WERI-Rb-1 (cell line): ENCODE measurements around the gene AK9.

Source experiments
- DNase-seq: peaks from one replicate; pipeline ENCODE4 v3.0.0-alpha.2; 2020
- H3K27ac ChIP-seq: fragments of 250-450 bp; sonication (Bioruptor Pico); 2 replicates; pipeline ENCODE4 v1.5.1; 2020; ENCODE audit warnings: mild to moderate bottlenecking, moderate library complexity
- H3K27me3 ChIP-seq: fragments of 250-450 bp; sonication (Bioruptor Pico); 2 replicates; pipeline ENCODE4 v1.5.1; 2021; ENCODE audit warnings: mild to moderate bottlenecking, low read depth, moderate library complexity; ENCODE audit not compliant: insufficient read depth, severe bottlenecking
- H3K36me3 ChIP-seq: fragments of 250-450 bp; sonication (Bioruptor Pico); 2 replicates; pipeline ENCODE4 v1.5.1; 2020; ENCODE audit warnings: mild to moderate bottlenecking, moderate library complexity
- H3K4me3 ChIP-seq: 2 replicates; pipeline ENCODE4 v1.5.1; 2011; ENCODE audit warnings: low read depth, mild to moderate bottlenecking, control low read depth, low read length
- H3K9me3 ChIP-seq: fragments of 250-450 bp; sonication (Bioruptor Pico); 2 replicates; pipeline ENCODE4 v1.5.1; 2021; ENCODE audit warnings: mild to moderate bottlenecking, moderate library complexity; ENCODE audit not compliant: severe bottlenecking
- TF ChIP-seq, protein P1 (sequence below): IDR thresholded peaks from 2 replicates; pipeline ENCODE4 v1.5.1; 2011; ENCODE audit warnings: low read depth, mild to moderate bottlenecking, control low read depth, inconsistent platforms, low read length

The AK9 gene

DNA sequence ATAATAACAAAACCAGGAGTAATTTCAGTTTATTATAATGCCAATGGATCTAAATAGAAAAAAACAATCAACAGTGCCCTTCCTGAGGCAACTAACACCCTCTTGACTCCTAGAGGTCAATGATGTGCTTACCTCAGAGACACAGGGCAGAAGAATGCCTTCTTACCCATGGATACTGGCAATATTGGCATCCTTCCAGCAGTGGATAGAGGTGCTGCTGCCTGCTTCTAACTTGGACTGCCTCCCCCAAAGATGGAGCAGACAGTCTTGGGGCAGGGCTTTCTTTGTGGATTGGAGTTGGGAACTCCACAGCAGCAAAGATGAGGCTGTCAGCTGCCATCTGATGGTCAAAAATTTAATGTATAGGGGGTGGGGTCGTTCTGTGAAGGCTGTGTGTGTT lies 78.7 kb downstream of the AK9 start:
- no peak for DNase-seq
- Histone ChIP-seq H3K27me3 (no peaks in the 10 kb centered on the region), H3K36me3 (no peaks in the 10 kb centered on the region), H3K4me3 (no peak overlapping the region), H3K9me3 (no peaks in the 10 kb centered on the region), H3K27ac (no peak overlapping the region)
- TF ChIP-seq, protein P1, sequence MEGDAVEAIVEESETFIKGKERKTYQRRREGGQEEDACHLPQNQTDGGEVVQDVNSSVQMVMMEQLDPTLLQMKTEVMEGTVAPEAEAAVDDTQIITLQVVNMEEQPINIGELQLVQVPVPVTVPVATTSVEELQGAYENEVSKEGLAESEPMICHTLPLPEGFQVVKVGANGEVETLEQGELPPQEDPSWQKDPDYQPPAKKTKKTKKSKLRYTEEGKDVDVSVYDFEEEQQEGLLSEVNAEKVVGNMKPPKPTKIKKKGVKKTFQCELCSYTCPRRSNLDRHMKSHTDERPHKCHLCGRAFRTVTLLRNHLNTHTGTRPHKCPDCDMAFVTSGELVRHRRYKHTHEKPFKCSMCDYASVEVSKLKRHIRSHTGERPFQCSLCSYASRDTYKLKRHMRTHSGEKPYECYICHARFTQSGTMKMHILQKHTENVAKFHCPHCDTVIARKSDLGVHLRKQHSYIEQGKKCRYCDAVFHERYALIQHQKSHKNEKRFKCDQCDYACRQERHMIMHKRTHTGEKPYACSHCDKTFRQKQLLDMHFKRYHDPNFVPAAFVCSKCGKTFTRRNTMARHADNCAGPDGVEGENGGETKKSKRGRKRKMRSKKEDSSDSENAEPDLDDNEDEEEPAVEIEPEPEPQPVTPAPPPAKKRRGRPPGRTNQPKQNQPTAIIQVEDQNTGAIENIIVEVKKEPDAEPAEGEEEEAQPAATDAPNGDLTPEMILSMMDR, result no peak

DNA sequence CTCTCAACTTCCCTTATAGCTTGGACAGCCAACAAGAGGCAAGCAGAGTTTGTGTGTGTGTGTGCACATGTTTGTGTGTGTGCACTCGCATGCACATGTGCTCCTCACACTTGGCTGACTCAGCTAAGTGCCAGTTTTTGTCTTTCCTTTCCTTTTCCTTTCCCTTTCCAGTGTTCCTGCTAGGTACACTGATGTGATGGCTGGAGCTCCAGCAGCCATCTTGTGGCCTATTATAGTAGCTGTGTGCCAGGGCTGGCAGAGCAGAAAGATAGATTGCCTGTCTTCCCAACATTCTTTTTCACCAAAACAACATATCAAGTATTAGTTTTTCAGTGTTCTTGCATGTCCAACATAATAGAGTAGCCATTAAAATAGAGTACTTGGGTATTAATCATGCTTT lies 79.5 kb downstream of the AK9 start:
- Histone ChIP-seq H3K27ac (no peak overlapping the region), H3K36me3 (no peaks in the 10 kb centered on the region), H3K9me3 (no peaks in the 10 kb centered on the region), H3K4me3 (no peak overlapping the region), H3K27me3 (no peaks in the 10 kb centered on the region)
- TF ChIP-seq, protein P1, result no peak
- no peak for DNase-seq

DNA sequence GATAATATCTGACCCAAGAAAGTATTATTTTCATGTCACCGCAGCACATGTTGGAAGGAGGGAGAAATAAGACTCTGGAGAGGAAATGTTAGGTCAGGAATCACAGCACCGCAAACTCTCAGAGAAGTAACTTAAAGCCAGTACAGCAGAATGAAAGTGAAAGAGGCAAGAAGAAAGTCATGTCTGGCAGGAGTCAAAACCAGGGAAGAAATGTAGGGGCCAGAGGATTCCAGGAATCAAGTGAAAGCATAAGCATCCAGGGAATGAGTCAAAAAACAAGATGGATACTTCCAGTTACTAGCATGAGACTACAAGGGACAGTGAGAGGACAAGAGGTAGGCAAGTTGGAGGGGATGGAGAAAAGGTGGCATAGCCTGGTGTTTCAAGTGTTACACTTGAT lies 80.4 kb downstream of the AK9 start:
- no peak for DNase-seq
- H3K9me3 ChIP-seq, result no peaks in the 10 kb centered on the region
- TF ChIP-seq, protein P1, result no peak
- no peak overlapping the region for H3K27ac ChIP-seq
- H3K36me3 ChIP-seq, result no peaks in the 10 kb centered on the region
- no peak overlapping the region for H3K4me3 ChIP-seq
- H3K27me3 ChIP-seq, result no peaks in the 10 kb centered on the region

DNA sequence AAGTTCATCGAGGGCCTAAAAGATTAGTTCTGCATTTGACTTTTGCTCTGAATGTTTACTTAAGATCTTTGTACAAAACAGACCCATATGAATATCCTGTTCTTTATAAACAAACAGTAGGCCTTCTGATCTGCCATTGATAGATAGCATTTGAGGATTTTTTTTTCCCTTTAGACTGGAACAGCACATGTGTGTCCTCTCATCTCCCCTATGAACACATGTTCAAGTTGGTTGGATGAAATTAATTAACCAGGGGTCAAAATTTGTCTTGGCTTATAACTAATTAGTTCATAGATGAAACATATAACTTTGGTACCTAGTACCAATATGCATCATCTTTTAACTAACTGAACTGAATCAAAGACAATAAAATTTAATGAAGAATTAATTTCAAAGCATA lies 81.3 kb downstream of the AK9 start:
- H3K27ac ChIP-seq, result no peak overlapping the region
- TF ChIP-seq, protein P1, result no peak
- no peaks in the 10 kb centered on the region for H3K36me3 ChIP-seq
- H3K27me3 ChIP-seq, result no peaks in the 10 kb centered on the region
- no peak overlapping the region for H3K4me3 ChIP-seq
- H3K9me3 ChIP-seq, result no peaks in the 10 kb centered on the region
- no peak for DNase-seq

DNA sequence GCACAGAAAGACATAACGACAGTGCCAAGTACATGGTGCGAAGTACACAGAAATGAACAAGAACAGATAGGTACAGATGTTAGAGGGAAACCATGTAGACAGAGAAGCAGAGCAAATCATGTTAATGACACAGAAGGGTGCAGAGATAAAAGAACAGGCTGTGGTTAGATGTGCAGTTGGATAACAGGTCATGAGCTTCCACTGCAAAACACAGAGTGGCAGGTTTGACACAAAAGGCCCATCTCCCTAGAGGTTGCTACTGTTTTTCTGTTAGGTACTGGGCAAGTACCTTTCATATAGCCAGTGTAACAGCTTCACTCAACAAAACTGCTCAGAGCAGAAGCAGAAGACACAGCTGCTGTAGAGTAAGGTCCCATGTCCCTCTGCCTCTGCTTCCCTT lies 84.6 kb downstream of the AK9 start:
- Histone ChIP-seq H3K27me3 (no peaks in the 10 kb centered on the region), H3K9me3 (peaks cover 6% of the 10 kb centered on the region), H3K36me3 (no peaks in the 10 kb centered on the region), H3K27ac (no peak overlapping the region), H3K4me3 (no peak overlapping the region)
- DNase-seq, result no peak
- TF ChIP-seq, protein P1, result no peak

DNA sequence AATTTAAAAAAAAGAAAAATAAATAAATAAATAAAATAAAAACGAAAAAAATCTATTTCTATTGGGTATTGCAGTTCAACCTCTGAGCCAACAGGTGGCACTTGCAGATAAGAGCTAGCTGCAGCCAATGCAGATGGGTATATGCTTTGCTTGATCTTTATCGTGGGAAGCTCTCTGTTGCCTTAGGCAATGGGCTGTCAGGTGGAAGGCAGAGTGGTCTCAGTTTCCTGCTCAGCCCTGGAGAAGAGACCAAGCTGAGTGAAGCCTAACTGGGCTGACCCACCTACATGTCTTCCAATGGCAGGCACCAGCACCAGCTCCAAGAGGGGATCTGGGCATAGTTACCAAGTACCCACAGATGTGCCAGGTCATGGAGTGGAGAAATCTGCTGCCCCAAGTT lies 95.0 kb downstream of the AK9 start:
- Histone ChIP-seq H3K27ac (no peak overlapping the region), H3K4me3 (no peak overlapping the region), H3K36me3 (no peaks in the 10 kb centered on the region), H3K27me3 (no peaks in the 10 kb centered on the region), H3K9me3 (no peaks in the 10 kb centered on the region)
- DNase-seq, result no peak
- TF ChIP-seq, protein P1, result peak; percentile 34; the same call in 1 of the 2 replicates
